ENCODE results near the gene KIF3A.

Gene KIF3A

GRCh38 chr5:132718544-132719312 lies 18.6 kb downstream of the KIF3A start (continued):
- TF ChIP-seq SCRT1 (tag by site-specific recombination; IDR thresholded peaks at IDR 0.05; ENCODE audit: borderline replicate concordance) (no peak), ZBTB48 (tag by site-specific recombination; IDR thresholded peaks at IDR 0.05) (no peak)

- Histone ChIP-seq H3K9me3 (ENCODE audit: control insufficient read depth, insufficient read depth, low read depth, low read length) (no peaks in the 10 kb centered on the region), H3K27ac (ENCODE audit: extremely low read depth, low read depth, low read length) (no peak overlapping the region), H3K4me3 (ENCODE audit: low read depth, low read length) (no peak overlapping the region), H3K4me1 (ENCODE audit: control insufficient read depth, insufficient read depth, low read length) (no peaks in the 10 kb centered on the region), H3K36me3 (ENCODE audit: control insufficient read depth in 2 of 2, insufficient read depth in 1 of 2, low read length in 2 of 2) (peaks cover 0 to 37% of the 10 kb centered on the region in 2 experiments; a peak in 2 of 3 replicates)
- TF ChIP-seq ZNF843 (tag by site-specific recombination; IDR thresholded peaks at IDR 0.05) (no peak), ZXDB (tag by site-specific recombination; IDR thresholded peaks at IDR 0.05) (no peak), ZNF202 (tag by site-specific recombination; IDR thresholded peaks at IDR 0.05; ENCODE audit: borderline replicate concordance) (no peak), ZIC2 (tag by site-specific recombination; IDR thresholded peaks at IDR 0.05) (no peak), ZBTB20 (tag by site-specific recombination; IDR thresholded peaks at IDR 0.05) (no peak), BCL11B (tag by site-specific recombination; IDR thresholded peaks at IDR 0.05; ENCODE audit: low read depth) (no peak), ZNF629 (tag by site-specific recombination; IDR thresholded peaks at IDR 0.05) (no peak), ZBTB21 (tag by site-specific recombination; IDR thresholded peaks at IDR 0.05) (no peak), HOXD13 (CRISPR knock-in tag; IDR thresholded peaks at IDR 0.05; ENCODE audit: borderline replicate concordance) (no peak)
- POLR2A ChIA-PET, result no interaction called here
- CTCF ChIA-PET, result interaction anchor here (0.8 to 3.5 kb wide), 8 partner anchors 10 to 188 kb away, joined by 3 to 17 read pairs (median 4); no protein-coding TSS in a partner anchor
These were observed 22.7 kb downstream of the KIF3A start for GRCh38 chr5:132714456-132715307.

- POLR2A ChIA-PET, result interaction anchor here (0.6 to 0.7 kb wide), 2 partner anchors 23 to 175 kb away, joined by 5 to 7 read pairs; no protein-coding TSS in a partner anchor
- TF ChIP-seq ZNF514 (tag by site-specific recombination; IDR thresholded peaks at IDR 0.05) (no peak), ZNF768 (tag by site-specific recombination; IDR thresholded peaks at IDR 0.05) (no peak)
- CTCF ChIA-PET, result interaction anchor here (0.5 to 0.6 kb wide), 3 partner anchors 19 to 245 kb away, joined by 3 to 4 read pairs (median 3); no protein-coding TSS in a partner anchor
These were observed 28.7 kb downstream of the KIF3A start for GRCh38 chr5:132708645-132709044.

GRCh38 chr5:132704875-132705274 lies 32.5 kb downstream of the KIF3A start:
- Histone ChIP-seq H3K9me3 (ENCODE audit: control insufficient read depth, insufficient read depth, low read depth, low read length) (no peaks in the 10 kb centered on the region), H3K36me3 (ENCODE audit: control insufficient read depth in 2 of 2, insufficient read depth in 1 of 2, low read length in 2 of 2) (peaks cover 22 to 44% of the 10 kb centered on the region in 2 experiments), H3K27ac (ENCODE audit: extremely low read depth, low read depth, low read length) (no peak overlapping the region), H3K4me1 (ENCODE audit: control insufficient read depth, insufficient read depth, low read length) (no peaks in the 10 kb centered on the region), H3K4me3 (ENCODE audit: low read depth, low read length) (no peak overlapping the region)
- TF ChIP-seq ZNF174 (tag by site-specific recombination; IDR thresholded peaks at IDR 0.05) (no peak), ZNF121 (tag by site-specific recombination; IDR thresholded peaks at IDR 0.05) (no peak), BCL11A (tag by site-specific recombination; IDR thresholded peaks at IDR 0.05; ENCODE audit: low read depth) (no peak)
- ChIA-PET POLR2A (interaction anchor here (1.1 kb wide), 1 partner anchor 33 kb away, joined by 3 read pairs; the partner anchor contains the start of gene KIF3A), CTCF (interaction anchor here (0.5 to 0.7 kb wide), 3 partner anchors 97 to 675 kb away, joined by 3 read pairs; no protein-coding TSS in a partner anchor)

More at GRCh38 chr5:132708645-132709044, 28.7 kb downstream of the KIF3A start:
- Histone ChIP-seq H3K4me1 (ENCODE audit: control insufficient read depth, insufficient read depth, low read length) (no peaks in the 10 kb centered on the region), H3K4me3 (ENCODE audit: low read depth, low read length) (no peak overlapping the region), H3K9me3 (ENCODE audit: control insufficient read depth, insufficient read depth, low read depth, low read length) (no peaks in the 10 kb centered on the region), H3K36me3 (ENCODE audit: control insufficient read depth in 2 of 2, insufficient read depth in 1 of 2, low read length in 2 of 2) (peaks cover 0 to 15% of the 10 kb centered on the region in 2 experiments; a peak in 2 of 3 replicates), H3K27ac (ENCODE audit: extremely low read depth, low read depth, low read length) (no peak overlapping the region)

Measured in HEK293 (cell line).